ENCODE measurements around the gene FBXO10.

DNA sequence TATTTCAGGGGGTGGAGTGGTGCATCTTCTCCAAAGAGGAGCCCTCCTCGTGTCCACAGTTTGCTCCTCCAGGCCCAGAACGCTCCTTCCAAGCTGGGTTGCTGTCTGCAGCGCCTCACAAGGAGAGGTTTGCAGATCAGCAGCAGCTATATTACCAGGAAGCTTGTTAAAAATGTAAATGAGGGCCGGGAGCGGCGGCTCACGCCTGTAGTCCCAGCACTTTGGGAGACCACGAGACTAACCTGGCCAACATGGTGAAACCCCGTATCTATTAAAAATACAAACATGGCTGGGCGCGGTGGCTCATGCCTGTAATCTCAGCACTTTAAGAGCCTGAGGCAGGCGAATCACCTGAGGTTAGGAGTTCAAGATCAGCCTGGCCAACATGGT lies 49.6 kb upstream of the FBXO10 start:
- TF ChIP-seq, protein P1, sequence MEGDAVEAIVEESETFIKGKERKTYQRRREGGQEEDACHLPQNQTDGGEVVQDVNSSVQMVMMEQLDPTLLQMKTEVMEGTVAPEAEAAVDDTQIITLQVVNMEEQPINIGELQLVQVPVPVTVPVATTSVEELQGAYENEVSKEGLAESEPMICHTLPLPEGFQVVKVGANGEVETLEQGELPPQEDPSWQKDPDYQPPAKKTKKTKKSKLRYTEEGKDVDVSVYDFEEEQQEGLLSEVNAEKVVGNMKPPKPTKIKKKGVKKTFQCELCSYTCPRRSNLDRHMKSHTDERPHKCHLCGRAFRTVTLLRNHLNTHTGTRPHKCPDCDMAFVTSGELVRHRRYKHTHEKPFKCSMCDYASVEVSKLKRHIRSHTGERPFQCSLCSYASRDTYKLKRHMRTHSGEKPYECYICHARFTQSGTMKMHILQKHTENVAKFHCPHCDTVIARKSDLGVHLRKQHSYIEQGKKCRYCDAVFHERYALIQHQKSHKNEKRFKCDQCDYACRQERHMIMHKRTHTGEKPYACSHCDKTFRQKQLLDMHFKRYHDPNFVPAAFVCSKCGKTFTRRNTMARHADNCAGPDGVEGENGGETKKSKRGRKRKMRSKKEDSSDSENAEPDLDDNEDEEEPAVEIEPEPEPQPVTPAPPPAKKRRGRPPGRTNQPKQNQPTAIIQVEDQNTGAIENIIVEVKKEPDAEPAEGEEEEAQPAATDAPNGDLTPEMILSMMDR (IDR thresholded peaks at IDR 0.05), result no peak
- TF ChIP-seq POLR2A (IDR thresholded peaks at IDR 0.05), result no peak
